GM18505 (cell line): Measurements from ENCODE around the gene ADNP2.

ENCODE experiments used
- ATAC-seq: cut with Tn5 transposase; IDR thresholded peaks from one replicate; pipeline ENCODE4 v1.9.1; 2021; ENCODE audit not compliant: unreplicated experiment
- POLR2A ChIP-seq: IDR thresholded peaks from 4 replicates; pipeline ENCODE4 v1.6.1; 2011; ENCODE audit warnings: borderline replicate concordance; ENCODE audit not compliant: insufficient read depth, insufficient read length; ENCODE audit errors: extremely low read depth

The ADNP2 gene

GRCh38 chr18:80177128-80177527 is 68.1 kb downstream of the ADNP2 start:
- ATAC-seq: no peak
- TF ChIP-seq POLR2A: no peak

DNA sequence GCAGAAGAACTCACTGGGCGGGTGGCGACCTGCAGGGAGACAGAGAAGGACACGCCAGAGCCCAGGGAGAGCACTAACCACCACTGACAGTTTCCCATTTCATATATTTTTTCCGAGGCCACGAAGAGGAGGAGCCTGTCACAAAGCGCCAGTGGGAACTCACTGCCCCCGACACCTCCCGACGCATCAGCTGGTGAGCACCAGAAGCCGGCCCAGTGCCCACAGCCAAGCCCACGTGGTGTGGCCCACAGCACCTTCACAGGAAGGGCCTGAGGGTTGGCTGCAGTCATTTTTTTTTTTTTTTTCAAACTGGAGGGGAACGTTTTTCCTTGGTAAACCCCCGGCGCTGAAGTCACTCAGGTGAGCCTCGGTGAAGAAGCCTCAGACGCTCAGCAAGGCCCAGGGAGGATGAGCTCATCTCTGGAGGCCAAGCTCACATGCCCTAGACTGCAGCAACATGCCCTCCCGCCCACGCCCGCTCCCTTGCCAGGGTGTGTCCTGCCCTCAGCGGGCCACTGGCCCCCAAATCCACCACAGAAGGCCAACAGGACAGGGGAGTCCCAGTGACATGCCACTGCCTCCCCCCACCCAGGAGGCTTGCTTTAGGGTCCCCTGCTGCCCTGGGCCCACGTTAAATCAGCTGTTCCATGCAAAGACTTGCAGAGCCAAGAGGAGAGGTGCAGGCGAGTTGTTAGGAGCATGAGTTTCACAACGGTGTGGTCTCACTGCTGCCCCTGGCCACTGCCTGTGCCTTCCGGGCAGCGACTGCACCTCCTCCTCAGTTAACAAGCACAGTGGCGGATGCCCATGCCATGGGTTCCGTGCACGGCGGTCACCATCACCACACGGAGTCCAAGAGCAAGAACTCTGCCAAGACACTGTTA is 70.1 kb downstream of the ADNP2 start:
- no peak for ATAC-seq
- no peak for TF ChIP-seq POLR2A

DNA sequence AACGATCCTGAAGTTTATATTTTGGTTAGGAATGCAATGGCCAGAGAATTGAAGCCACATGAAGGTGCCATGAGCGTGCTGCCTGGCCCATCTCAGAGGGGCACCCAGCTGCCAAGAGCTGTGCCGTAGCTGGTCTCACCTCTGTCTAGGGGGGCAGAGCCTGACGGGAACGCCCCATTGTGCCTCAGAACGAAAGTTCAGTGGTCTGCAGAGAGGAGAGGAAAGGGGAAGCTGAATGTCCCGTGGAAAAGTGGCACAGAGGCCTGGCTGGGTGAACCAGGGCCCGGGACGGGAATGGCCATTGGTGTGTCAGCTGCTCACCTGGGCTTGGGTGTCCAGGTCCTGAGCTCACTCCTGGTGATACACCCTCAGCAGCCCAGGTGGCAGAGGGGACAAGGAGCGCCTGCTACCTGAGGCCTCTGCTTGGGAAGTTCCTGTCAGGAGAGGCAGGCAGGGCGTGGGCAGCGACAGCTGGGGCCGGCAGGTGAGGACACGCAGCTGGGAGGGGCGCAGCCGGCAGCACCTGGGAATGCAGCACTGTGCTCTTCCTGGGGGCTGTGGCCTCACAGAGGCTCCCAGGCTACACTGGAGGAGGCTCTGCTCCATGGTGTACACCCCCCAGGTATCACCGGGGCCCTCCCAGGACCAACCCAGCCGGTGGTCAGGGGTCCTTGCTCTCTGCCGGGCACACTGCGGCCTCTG is 70.9 kb downstream of the ADNP2 start:
- TF ChIP-seq POLR2A: no peak
- ATAC-seq: no peak

DNA sequence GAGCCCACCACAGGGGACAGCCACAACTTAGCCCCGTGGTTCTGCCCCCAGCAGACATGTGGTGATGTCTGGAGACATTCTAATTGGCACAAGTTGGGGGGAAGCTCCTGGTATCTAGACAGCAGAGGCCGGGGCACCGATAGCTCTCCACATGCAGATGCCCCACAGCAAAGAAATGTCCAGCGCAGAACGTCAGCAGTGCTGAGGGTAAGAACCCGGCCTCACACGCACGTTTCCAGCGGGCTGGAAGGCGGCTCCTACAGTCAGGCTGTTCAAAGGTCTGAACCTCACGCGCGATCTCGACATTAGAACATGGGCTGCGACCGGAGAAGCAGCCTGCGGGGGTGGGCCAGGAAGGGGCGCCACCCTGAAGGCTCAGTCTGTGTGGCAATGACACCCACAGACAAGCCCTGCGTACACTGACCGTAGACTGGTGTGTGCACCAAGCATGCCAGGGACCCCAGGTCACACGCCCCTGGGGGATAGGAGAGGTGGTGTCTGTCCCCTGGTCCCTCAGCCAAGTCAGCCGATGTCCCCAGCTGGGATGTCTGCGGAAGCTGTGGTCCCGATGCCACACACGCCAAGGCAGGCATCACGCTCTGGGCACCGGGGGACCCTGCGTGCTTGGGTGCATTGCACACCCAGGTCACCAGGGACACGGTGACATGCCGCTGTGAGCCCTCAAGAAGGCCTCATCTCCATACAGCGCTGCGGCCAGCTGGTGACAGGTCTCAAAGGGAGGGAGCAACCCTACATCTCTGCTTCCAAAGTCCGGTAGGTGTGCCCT is 71.9 kb downstream of the ADNP2 start:
- TF ChIP-seq POLR2A: no peak
- no peak for ATAC-seq

DNA sequence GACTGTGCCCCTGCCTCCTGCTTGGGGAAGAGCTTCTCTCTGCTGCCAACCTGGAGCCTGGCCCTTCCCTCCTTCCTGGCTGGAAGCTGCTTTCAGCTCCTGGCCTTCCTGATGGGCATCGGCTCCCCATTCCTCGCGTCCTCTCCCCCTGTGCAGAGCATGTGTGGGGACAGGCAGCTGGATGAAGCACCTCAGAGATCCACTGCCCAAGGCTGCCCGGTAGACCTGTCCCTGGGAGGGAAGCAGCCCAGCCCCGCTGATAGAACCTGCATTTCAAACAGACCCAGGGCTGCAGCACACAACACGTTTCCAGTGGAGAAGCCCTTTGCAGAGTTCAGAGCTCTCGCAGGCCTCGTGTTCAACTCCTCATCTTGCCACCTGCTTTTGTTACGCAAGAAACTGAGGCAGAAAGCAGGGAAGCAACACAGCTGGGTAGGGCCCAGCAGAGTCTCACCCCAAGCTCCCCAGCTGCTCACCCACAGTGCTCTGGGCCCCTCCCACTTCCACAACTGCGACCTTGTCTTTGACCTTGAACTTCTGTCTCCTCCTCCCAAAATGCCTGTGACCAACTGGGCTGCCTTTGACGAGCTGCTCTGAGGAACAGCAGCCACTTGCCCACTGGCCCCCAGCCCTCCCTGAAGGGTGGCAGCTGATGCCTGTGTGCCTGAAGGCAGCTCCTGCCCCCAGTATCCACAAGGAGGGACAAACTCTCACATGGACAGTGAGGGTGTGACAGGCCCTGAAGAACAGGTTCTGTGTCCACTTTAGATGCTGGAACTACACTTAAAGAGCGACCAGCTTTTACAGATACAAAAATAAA is 72.8 kb downstream of the ADNP2 start:
- TF ChIP-seq POLR2A: no peak
- no peak for ATAC-seq

DNA sequence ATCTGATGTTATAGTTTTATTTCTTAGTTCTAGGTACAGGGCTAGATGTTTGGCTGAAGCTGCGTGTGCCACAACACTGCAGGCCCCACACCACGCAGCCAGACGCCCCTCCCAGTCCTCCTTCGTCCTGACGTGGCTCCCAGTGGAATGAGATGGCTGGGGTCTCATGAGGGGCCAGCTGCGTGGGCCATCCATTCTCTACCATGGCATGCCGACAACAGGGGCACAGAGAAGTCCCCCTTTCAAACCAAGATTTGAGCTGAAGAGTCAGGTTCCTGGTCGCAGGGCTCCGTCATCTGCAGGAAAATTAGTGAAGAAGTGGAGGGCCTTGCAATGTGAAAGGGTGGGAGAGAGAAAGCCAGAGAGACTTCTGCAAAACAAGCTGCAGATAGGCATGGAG is 73.8 kb downstream of the ADNP2 start:
- no peak for ATAC-seq

GRCh38 chr18:80183273-80184050 is 74.4 kb downstream of the ADNP2 start:
- no peak for TF ChIP-seq POLR2A

More for the DNA sequence above, 73.8 kb downstream of the ADNP2 start:
- TF ChIP-seq POLR2A: no peak

GRCh38 chr18:80184243-80184772 is 75.2 kb downstream of the ADNP2 start:
- no peak for ATAC-seq
- TF ChIP-seq POLR2A: no peak

More at GRCh38 chr18:80183273-80184050, 74.4 kb downstream of the ADNP2 start:
- ATAC-seq: no peak

- TF ChIP-seq POLR2A: no peak
- no peak for ATAC-seq
These were observed 76.5 kb downstream of the ADNP2 start for GRCh38 chr18:80185545-80185944.

DNA sequence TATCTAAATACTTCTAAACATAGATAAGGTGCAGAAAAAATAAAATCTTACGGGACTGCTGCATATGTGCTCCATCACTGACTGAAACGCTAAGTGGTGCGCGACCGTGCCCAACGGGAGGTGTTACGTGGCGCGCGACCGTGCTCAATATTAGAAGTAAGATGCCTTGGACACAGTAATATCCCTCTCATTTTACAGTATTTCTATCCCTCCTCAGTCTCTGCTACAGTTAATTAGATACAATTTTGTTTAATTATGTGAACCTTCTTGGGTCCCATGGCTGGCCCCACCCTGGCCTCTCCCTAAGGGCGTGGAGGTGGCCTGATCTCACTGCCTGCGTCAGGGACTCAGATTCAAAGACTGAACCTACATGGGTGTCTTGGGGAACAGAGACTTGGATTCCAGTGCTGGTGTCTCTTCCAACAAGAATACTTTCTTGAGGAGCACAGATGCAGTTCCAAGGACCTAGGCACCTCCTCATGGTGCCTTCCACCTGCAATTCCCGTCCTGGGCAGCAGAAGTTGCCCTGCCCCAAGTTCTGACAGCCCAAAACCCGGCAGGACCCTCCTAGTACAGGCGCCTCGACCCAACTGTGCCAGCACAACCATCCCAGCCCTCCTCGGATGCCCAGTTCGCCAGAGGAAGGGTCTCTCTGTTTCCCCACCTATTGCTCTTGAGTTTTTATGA is 79.0 kb downstream of the ADNP2 start:
- no peak for ATAC-seq
- TF ChIP-seq POLR2A: no peak
